Activated T-cell treated with anti-CD3 and anti-CD28 coated beads, Interleukin-2, amount 50 U/mL, for 48 hours (primary cell): ENCODE data around the gene CD226.
A peak's percentile ranks its signal among the peaks of the same experiment; 100 is the strongest.
"Not testable (repeated sequence)": the region's sequence is repeated elsewhere in the genome, so short reads cannot be mapped to it uniquely, and the experiment has no call there.

Source experiments
- DNase-seq, 2 experiments: peaks; one replicate each; pipeline ENCODE4 v3.0.0-alpha.2; 2020

The CD226 gene

DNA sequence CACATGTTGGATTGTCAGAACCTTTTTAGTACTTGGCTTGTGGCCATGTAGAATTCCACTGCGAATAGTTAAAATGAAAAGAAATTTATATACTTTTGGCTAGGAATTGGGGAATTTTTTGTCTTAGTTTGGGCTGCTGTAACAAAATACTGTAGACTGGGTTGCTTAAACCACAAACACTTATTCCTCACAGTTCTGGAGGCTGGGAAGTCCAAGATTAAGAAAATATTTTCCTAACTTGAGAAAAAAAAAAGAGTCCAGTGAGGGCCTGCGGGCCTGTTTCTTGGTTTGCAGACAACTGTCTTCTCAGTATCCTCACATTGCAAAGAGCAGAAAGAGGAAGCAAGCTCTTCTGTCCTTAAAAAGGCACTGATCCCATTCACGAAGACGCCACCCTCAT is 81.9 kb downstream of the CD226 start:
- DNase-seq = no peak

DNA sequence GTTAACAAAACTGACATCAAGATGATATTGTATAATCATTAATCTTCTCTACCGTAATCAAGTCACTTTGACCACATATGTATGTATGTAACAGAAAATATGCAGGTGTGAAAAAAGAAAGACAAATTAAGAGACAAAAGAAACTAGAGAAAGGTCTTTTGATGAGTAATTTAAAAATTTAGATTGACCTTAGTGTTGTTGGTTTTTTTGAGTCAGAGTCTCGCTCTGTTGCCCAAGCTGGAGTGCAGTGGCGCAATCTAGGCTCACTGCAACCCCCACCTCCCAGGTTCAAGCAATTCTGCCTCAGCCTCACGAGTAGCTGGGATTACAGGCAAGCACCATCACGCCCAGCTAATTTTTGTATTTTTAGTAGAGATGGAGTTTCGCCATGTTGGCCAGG is 82.9 kb downstream of the CD226 start:
- DNase-seq = peak; percentile 42 to 54

DNA sequence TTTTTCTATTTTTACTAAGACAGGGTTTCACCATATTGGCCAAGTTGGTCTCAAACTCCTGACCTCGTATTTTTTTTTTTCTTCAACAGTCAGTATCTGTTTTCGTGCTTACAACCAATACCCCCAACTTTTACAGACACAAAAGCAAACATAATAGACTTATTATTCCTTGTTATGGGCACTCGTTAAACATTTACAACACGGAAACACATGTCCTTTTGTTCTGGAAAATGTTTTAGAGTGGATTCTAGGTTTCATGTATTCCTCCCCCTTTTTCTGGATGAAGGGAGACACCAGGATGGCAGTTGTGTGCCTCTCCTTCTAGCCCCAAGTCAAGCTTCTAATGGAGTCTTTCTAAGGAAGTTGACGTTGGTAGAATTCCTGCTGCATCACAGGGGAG is 88.8 kb downstream of the CD226 start:
- no peak for DNase-seq

DNA sequence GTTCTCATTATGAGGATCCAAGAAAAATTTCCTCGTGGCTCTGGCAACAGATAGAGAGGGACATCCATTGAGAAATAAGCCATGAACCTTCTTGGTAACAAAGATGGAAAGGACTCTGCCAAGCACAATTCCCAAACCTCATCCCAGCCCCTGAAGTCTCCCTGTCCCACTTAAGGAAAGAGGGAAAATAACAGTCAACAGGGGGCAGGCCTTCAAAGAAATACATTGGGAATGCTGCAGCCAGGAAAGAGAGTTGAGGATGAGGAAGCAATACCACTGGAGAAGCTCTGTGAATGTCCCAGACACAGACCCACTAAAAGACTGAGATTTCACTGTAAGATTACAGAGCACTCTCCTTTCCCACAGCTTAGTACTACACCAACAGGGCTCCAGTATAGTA is 93.2 kb downstream of the CD226 start:
- DNase-seq = no peak

DNA sequence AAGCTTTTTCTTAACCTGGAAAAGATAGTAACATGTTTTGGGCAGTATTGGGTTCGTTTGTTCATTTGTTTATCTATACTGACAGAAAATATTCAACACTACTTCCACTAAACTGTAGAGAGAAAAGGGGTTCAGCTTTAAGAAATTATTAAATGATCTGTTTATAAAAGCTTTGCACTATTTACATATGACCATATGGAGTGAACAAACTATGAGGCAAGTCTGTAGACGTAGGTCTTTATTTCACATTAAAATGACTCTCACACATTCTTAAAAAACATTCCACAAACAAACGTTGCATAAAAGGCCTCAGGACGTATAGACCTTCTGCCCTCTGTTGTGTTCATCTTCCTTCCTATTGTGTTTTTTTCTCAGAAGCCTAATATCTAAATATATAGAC is 94.6 kb downstream of the CD226 start:
- DNase-seq = no peak

DNA sequence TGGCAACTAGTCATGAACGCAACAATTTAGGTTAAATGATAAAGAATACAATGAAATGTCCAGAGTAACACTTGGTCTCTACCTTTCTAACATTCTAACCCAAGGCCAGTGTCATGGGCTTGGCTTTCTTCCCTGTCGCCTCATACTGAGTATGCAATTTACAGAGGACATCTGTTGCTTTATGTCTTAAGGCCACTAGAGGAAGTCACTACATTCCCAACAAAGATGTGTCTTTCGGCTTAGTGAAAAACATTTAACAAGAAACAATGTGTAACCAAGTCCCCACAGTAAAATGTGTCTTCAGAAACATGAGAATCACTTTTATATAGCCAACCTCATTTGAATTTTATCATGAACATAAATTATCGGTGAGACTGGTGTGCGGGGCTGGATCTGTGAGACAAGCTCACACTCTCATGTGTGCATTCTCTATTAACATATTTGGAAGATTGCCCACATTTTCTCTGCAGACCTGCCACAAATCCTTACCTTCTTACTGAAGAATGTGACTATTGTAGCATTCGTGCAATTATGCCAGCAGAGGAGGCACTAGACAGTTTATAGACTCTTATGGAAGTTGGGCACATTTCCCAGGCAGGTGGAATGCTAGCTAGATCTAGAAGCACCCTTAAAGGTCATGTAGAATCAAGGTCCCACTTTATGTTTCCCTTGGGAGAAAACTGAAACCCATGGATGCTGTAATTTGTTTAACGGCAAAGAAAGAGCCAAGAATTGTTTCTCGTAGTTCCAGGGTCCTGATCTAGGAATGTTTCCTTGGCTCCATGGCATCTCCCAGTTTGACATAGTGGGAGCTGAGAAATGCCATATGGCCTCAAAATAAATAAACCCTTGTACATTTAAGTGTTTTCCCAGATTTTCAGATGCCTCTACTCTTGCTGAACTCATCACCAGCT is 101.8 kb downstream of the CD226 start:
- DNase-seq = no peak

DNA sequence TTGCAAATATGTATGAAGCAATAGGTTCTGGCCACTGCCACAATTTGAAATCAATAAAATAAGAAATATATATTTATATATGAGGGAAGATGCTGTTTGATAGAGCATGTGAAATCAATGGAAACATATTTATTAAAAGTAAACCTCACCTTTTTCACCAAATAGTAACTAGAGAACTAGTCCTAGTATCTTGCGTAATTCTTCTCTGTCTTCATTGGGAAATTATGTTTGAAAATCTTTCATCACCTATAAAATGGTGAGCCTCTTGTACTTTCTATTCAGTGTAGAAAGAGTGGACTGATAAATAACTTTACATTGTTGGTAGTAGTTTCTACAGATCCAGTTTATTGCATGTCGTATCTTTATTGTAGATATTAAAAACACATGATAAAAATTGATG is 103.0 kb downstream of the CD226 start:
- DNase-seq = no peak

DNA sequence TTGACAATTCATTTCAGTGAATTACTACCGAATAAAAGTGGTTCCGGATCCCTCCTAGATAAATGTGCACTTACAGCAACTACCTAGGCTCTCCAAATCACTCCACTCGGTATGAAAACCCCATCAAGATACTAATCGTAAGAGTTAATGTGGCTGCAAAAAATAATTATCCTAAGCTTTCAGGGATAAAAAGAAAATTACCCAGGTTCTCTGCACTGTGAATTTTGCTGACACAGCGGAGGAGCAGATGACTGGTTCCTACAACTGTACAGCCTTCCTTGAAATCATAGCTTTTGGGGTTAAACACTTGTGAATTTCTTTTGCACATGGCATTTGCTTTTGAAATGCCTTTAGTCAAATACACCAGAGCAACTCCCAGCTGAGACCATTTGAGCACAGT is 104.7 kb downstream of the CD226 start:
- no peak for DNase-seq

DNA sequence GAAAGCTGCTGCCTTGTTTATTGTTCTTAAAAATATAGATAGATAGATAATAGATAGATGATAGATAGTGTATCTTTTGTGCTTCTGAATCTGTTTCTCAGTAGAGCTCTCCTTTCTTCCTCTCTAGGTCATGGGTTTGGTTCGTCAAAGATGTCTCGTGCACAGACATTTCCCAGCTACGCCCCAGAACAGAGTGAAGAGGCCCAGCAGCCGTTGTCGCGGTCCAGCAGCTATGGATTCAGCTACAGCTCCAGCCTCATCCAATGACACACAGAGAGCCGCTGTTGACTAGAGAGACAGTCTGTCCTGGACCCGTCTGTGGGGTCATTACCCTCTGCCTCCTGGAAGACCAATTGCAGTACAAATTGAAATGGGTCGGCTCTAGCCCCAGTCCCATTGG is 106.6 kb downstream of the CD226 start:
- no peak for DNase-seq

DNA sequence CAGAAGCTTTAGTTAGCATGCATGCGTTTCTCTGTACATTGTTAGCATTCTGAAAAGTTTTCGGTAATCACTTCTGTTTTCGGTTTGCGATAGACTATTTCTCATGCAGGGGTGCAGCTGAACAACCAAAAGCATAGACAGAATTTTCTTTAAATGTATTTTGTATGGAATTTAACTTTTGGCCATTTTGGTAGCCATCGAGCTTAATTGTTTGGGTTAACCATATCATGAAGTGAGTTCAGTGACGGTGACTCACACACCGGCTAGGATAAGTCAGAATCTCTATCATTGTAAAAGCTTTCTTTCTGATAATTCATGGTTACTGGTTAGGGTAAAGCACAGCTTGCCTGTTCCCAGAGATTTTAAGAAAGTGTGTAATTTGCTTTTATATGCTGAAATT is 107.2 kb downstream of the CD226 start:
- no peak for DNase-seq

DNA sequence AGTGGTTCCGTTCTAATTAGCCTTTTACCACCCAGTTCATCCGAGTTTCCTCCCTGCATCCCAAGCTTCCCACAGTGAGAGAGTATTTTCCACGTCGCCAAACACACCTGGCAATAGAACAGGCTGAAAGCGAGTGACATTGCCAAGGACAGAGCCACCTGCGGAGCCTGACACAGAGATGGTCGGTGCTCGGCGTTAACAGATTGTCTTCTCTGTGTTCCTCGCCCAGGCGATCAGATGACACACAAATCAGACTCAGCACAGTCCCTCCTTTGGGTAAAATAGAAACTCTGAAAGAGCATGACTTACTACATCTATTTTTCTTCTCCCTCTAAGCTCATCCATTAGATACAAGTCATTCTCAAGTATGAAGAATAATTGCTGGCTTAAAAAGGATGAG is 107.7 kb downstream of the CD226 start:
- no peak for DNase-seq

DNA sequence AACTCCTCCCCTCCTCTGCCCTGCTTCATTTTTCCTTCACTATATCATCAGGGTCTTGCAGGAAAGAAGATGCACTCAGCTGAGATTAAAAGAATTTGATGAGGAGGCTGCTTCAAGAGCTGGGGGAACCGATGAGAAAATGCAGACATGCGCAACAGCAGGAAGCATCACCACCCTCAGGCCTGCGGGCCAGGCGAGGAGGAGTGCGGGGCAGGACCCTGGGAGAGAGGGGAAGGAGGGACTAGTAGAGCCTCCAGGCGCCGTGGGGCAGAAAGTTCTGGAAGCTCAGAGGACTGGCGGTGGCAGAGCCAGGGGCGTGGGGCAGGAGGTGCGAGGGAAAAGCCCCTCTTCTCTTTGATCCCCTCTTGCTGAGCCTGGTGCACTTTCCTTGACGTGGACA is 108.2 kb downstream of the CD226 start:
- no peak for DNase-seq

DNA sequence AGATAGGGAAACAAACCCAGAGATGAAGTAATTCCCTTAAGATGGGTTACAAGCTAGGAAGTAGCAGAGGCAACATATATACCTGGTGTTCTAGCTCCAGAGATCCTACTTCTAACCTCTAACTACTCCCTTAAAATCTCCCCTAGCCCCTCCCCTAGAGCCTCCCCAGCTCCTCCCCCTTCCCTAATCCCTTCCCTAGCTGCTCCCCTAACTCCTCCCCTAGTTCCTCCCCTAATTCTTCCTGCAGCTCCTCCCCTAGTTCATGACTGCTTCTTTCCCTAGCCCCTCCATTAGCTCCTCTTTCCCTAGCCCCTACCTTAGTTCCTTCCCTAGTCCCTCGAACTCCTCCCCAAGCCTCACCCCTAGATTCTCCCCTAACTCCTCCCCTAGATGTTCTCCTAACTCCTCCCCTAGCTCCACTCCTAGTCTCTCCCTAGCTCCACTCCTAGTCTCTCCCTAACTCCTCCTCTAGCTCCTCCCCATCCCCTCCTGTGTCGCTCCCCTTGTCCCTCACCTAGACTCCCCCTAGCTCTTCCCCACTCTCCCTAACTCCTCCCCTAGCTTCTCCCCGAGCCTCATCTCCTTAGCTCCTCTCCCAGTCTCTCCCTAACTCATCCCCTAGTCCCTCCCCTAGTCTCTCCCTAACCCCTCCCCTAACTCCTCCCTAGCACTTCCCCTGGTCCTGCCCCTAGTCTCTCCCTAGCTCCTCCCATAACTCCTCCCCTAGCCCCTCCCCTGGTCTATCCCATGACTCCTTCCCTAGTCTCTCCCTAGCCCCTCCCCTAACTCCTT is 108.9 kb downstream of the CD226 start:
- peak; percentile 55 to 58 for DNase-seq

DNA sequence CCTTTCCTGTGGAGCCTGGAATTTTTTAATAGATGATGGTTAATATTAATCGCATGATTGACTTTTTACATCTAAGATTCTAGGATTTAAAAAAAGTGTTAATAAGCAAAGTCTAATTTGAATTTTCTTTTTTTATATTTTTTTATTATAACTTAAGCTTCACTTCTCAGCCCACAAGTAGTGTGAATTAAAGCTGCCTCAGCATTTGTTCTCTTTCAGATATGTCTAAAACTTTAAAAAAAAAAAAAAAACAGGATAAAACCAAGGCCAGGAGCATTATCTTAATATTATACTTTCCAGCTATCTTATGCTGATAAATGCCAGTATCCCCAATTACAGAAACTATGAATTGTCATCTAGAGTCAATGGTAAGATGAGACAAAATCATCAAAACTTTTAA is 109.7 kb downstream of the CD226 start:
- no peak for DNase-seq

DNA sequence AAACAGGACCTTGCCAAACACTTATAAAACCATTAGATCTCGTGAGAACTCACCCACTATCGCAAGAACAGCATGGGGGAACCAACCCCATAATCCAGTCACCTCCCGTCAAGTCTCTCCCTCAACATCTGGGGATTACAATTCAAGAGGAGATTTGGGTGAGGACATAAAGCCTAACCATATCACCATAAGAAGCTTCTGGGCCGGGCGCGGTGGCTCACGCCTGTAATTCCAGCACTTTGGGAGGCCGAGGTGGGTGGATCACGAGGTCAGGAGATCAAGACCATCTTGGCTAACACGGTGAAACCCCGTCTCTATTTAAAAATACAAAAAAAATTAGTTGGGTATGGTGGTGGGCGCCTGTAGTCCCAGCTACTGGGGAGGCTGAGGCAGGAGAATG is 112.7 kb downstream of the CD226 start:
- DNase-seq = not testable (repeated sequence)

DNA sequence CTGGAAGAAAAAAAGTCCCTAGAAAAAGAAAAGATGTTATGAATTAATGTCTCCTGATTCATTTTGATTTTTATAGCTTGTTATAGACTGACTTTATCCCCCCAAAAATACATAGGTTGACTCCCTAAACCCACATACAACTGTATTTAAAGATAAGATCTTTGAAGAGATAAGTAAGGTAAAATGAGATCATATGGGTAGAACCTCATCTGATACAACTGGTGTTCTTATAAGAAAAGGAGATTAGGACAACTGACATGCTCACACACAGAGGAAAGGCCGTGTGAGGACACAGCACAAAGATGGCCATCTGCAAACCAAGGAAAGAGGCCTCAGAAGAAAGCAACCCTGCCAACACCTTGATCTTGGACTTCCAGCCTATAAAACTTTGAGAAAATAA is 117.5 kb downstream of the CD226 start:
- DNase-seq = no peak

DNA sequence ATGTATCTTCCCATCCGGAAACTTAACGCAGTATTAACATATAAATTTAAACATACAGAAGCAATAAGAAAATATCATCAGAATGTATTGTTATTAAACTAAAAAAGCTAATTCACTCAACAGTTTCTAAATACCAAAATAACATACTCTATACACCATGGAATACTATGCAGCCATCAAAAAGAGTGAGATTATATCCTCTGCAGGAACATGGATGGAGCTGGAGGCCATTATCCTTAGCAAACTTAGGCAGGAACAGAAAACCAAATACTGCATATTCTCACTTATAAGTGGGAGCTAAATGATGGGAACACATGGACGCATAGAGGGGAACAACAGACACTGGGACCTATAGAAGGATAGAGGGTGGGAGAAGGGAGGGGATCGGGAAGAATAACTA is 127.1 kb downstream of the CD226 start:
- DNase-seq = no peak

DNA sequence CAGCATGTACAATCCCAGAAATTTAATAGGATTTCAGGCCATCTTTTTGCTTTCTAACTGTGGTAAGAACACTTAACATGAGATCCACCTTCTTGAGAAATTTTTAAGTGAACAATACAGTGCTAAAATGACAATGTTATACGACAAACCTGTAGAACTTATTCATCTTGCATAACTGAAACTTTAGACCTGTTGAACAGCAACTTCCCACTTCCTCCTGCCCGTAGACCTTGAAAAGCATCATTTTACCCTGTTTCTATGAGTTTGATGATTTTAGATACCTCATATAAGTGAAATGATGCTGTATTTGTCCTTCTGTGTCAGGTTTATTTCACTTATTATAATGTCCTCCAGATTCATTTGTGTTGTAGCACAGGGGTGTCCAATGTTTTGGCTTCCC is 128.2 kb downstream of the CD226 start:
- DNase-seq = no peak

DNA sequence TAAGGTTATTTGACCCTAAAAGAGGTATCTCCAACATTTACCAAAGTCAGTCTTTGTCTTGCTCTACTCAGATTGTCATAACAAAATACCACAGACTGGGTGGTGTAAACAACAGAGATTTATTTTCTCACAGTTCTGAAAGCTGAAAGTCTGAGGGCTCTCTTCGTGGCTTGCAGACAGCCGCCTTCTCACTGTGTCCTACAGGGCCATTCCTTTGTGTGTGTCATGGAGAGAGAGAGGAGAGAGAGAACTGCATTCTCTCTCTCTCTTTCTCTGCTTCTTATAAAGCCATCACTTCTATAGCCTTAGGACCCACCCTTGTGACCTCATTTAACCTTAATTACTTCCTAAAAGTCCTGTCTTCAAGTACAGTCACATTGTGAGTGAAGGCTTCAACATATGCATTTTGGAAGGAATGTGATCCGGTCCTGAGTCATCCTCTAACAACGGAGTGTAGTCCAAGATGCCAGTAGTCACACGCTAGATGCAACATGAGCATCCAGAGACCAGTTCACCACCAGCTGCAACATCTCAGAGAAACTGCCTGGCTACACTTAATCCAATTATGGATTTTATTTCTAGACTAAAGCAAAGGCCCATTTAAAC is 130.2 kb downstream of the CD226 start:
- DNase-seq = no peak

DNA sequence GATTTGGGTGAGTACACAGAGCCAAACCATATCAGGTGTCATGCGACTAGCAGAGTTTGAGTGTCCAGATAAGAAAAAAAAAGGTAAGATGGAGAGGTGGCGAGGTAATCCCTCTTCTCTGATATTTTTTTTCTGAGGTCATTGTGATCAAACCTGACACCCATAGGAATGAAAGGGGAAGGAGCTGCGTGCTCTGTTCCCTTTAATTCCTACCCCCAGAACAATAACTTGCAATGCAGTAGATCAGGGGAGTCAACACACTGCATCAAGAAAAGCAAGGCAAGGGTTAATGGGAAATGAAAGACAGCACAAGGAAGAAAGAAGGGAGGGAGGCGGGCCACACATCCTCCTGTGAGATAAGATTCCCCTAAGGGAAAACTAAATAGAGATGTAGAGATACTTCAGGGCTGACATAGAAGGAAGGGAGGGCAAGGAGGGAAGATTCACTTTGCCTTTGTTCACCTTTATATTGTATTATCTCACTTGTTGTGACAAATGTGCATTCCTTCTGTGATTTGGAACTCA is 132.8 kb downstream of the CD226 start:
- no peak for DNase-seq

DNA sequence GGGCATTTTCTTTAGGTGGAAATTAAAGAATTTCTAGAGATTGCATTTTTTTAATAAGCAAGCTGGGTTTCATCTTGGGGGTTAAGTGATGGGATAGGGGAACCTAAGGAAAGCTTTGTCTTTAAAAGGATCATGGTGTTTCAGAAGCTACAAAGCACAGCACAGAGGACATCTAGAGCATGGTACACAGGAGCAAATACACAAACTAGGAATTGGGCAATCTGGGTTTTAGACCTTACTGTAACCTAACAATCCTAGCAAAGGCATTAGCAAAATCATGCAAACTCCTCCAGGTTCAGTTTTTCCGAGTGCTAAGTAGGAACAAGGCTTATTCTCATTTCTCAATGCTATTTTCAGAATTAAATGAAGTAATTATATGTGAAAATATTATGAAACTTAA is 134.1 kb downstream of the CD226 start:
- no peak for DNase-seq

DNA sequence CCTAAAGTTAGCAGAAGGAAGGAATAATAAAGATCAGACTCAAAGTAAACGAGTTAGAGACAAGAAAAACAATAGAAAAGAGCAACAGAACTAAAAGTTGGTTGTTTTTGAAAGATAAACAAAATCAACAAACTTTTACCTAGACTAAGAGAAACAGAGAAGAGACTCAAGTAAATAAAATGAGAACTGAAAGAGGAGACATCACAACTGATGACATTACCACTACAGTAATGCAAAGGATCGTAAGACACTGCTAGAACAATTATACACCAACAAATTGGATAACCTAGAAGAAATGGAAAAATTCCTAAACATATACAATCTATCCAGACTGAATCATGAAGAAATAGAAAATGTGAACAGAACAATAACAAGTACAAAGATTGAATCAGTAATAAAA is 139.3 kb downstream of the CD226 start:
- DNase-seq = no peak

DNA sequence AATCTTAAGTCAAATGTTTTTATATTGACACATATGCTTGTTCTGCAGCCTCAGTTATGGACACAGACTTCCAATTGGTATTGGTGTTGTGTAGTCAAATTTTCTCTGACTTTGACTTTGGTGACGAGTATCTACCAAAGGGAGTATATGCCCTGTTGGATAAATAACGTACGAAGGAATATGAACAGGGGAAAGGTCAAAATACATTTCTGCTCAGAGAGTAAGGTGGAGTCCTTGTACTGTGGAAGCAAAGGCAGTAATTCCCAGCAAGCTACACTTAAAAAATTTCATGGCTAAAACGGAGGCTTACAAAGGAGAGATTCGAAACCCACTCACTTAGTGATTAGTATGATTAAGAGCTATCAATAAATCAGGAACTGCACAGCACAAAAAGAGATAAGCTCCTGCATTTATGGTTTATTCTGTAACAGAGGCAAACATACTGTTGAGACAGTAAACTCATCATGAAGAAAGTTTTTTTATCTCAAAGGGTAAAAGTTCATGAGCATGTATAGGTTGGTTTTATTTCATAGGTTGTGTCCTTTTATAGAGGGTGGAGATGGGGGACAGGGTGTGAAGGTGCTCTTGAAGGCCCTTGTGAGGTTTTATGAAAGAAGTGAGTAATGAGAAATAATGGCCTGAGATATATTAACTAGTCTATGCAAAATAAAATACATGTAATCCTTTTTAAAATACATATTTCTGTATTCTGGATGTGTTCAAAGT is 142.7 kb downstream of the CD226 start:
- DNase-seq = no peak
